OCI-LY1 (cell line): ENCODE data around the gene HDAC6.

Experiments
- EZH2 ChIP-seq: fragments of 200-600 bp; sonication (generic), shearing (Covaris generic); IDR thresholded peaks from 2 replicates; pipeline ENCODE4 v1.8.0; 2017; ENCODE audit warnings: borderline replicate concordance, mixed run types, mild to moderate bottlenecking, antibody characterized with exemption, low read length, moderate library complexity, mixed read lengths
- TF ChIP-seq, protein P1 (sequence below): fragments of 200-600 bp; sonication (generic), shearing (Covaris generic); IDR thresholded peaks from 2 replicates; pipeline ENCODE4 v1.5.1; 2017; ENCODE audit warnings: mild to moderate bottlenecking, antibody characterized with exemption, low read length, moderate library complexity, mixed read lengths

DNA sequence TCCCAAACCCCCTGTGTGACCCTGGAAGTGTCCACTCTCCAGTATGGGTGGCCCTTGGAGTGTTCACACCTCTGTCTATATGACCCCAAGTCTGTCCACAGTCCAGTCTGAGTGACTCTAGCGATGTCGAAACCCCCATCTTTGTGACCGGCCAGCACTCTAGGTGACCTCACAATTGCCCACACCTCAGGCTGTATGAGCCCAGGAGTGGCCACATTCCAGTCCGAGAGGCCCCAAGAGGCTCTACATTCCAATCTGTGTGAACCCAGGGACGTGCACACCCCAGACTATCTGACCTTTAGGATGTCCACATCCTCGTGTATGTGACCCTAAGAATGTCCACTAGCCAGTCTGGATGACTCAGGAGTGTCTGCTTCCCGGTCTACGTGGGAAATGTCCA lies 47.6 kb upstream of the HDAC6 start:
- TF ChIP-seq, protein P1, sequence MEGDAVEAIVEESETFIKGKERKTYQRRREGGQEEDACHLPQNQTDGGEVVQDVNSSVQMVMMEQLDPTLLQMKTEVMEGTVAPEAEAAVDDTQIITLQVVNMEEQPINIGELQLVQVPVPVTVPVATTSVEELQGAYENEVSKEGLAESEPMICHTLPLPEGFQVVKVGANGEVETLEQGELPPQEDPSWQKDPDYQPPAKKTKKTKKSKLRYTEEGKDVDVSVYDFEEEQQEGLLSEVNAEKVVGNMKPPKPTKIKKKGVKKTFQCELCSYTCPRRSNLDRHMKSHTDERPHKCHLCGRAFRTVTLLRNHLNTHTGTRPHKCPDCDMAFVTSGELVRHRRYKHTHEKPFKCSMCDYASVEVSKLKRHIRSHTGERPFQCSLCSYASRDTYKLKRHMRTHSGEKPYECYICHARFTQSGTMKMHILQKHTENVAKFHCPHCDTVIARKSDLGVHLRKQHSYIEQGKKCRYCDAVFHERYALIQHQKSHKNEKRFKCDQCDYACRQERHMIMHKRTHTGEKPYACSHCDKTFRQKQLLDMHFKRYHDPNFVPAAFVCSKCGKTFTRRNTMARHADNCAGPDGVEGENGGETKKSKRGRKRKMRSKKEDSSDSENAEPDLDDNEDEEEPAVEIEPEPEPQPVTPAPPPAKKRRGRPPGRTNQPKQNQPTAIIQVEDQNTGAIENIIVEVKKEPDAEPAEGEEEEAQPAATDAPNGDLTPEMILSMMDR, result no peak
- no peak for TF ChIP-seq EZH2
